Ramos (cell line): ENCODE measurements around the gene TRPM7.
"Not testable (repeated sequence)": the region's sequence is repeated elsewhere in the genome, so short reads cannot be mapped to it uniquely, and the experiment has no call there.

ENCODE experiments used
- in situ Hi-C: fragments of 300-500 bp; cut with MboI; formaldehyde crosslinking; loops from one replicate; pipeline ENCODE4 v1.14.3; 2022; ENCODE audit warnings: low sequenced_read_pairs; ENCODE audit not compliant: unreplicated experiment

TRPM7 gene

GRCh38 chr15:50686469-50687301 lies at the start of gene TRPM7:
TRPM7 (minus strand) TSS chr15:50686797; CDS start chr15:50686533, 264 bp downstream.
- in situ Hi-C loops, result loop anchor here (10.0 kb wide), 1 partner anchor 198 kb away; no protein-coding TSS in a partner anchor

- in situ Hi-C loops, result no loop called here
Measured at GRCh38 chr15:50735156-50735555, 48.6 kb upstream of the TRPM7 start.

- in situ Hi-C loops, result no loop called here
Measured at GRCh38 chr15:50726315-50726714, 39.7 kb upstream of the TRPM7 start.

- in situ Hi-C loops, result no loop called here
Measured at GRCh38 chr15:50718700-50719125, 32.1 kb upstream of the TRPM7 start.

GRCh38 chr15:50712018-50712417 lies 25.4 kb upstream of the TRPM7 start:
- in situ Hi-C loops, result no loop called here

- in situ Hi-C loops, result no loop called here
Measured at GRCh38 chr15:50710585-50710984, 24.0 kb upstream of the TRPM7 start.

- in situ Hi-C loops, result no loop called here
Measured at GRCh38 chr15:50707878-50708427, 21.4 kb upstream of the TRPM7 start.

GRCh38 chr15:50702762-50703334 lies 16.3 kb upstream of the TRPM7 start:
- in situ Hi-C loops, result no loop called here

GRCh38 chr15:50698101-50698500 lies 11.5 kb upstream of the TRPM7 start:
- in situ Hi-C loops, result no loop called here

GRCh38 chr15:50697109-50697797 lies 10.7 kb upstream of the TRPM7 start:
- in situ Hi-C loops, result no loop called here

- in situ Hi-C loops, result not testable (repeated sequence)
Measured at GRCh38 chr15:50694634-50695165, 8.1 kb upstream of the TRPM7 start.

GRCh38 chr15:50687302-50687902 lies 805 bp upstream of the TRPM7 start:
- in situ Hi-C loops, result loop anchor here (10.0 kb wide), 1 partner anchor 197 kb away; no protein-coding TSS in a partner anchor

GRCh38 chr15:50685976-50686468 lies 575 bp downstream of the TRPM7 start:
- in situ Hi-C loops, result loop anchor here (10.0 kb wide), 1 partner anchor 199 kb away; no protein-coding TSS in a partner anchor

- in situ Hi-C loops, result loop anchor here (10.0 kb wide), 1 partner anchor 199 kb away; no protein-coding TSS in a partner anchor
Measured at GRCh38 chr15:50685191-50685975, 1.2 kb downstream of the TRPM7 start.

- in situ Hi-C loops, result loop anchor here (10.0 kb wide), 1 partner anchor 203 kb away; no protein-coding TSS in a partner anchor
Measured at GRCh38 chr15:50681467-50681866, 5.1 kb downstream of the TRPM7 start.

GRCh38 chr15:50676799-50677483 lies 9.7 kb downstream of the TRPM7 start:
- in situ Hi-C loops, result no loop called here

- in situ Hi-C loops, result no loop called here
Measured at GRCh38 chr15:50675535-50676144, 11.0 kb downstream of the TRPM7 start.

- in situ Hi-C loops, result no loop called here
Measured at GRCh38 chr15:50670115-50670514, 16.5 kb downstream of the TRPM7 start.
